HG02588 (cell line): ENCODE data around the gene SRGAP3.

Experiments
- ATAC-seq: cut with Tn5 transposase; IDR thresholded peaks from one replicate; pipeline ENCODE4 v1.9.1; 2021; ENCODE audit warnings: mild to moderate bottlenecking, moderate library complexity; ENCODE audit not compliant: unreplicated experiment

Gene SRGAP3

DNA sequence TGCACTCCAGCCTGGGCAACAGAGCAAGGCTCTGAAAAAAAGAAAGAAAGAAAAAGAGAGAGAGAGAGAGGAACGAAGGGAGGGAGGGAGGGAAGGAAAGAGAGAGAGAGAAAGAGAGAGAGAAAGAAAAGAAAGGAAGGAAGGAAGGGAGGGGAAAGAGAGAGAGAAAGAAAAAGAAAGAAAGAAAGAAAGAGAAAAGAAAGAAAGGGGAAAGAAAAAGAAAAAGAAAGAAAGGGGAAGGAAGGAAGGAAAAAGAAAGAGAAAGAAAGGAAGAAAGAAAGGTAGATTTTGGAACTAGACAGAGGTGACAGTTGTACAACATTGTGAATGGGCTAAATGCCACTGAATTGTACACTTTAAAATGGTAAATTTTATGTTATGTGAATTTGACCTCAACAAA is 5.3 kb upstream of the SRGAP3 start:
- no peak for ATAC-seq

- ATAC-seq = no peak
Observed at GRCh38 chr3:9253327-9253726, 3.9 kb upstream of the SRGAP3 start.

GRCh38 chr3:9251055-9251786 is 1.8 kb upstream of the SRGAP3 start:
- ATAC-seq = no peak

GRCh38 chr3:9250236-9250635 is 790 bp upstream of the SRGAP3 start:
- no peak for ATAC-seq

DNA sequence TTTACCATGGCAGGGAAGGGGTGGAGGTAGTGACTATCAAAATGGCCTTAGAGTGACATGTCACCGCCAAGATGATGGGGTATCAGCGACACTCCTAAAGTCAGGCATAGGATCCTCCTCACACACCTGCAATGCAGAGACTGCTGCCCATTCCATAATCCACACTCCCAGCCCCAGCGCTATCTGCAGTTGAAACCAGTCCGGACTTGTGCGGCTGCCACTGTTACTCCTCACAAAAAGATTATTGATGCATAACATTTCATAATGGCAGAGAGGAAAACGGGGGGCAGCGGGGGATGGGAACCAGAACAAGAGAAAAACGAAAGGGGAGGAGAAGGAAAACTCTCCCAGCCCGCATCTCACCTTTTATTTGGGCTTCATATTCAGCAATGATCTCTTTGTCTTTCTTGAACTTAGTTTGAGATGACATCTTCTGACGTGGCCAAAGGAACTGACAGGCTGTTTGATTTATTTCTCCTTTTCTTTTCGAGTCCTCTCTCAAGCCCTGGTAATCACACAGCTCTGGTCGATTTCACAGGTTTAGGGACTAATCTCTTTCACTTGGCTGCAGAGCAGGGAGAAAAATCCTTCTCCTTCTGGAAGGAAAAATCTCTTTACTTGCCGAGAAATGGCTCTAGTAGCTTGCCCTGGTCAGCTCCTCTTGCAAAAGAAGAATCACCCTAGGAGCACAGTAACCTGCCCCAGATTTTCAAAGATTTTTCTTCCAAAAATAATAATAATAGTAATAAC is 749 bp downstream of the SRGAP3 start:
- ATAC-seq = no peak

- ATAC-seq = no peak
Observed at GRCh38 chr3:9247941-9248521, 1.4 kb downstream of the SRGAP3 start.

DNA sequence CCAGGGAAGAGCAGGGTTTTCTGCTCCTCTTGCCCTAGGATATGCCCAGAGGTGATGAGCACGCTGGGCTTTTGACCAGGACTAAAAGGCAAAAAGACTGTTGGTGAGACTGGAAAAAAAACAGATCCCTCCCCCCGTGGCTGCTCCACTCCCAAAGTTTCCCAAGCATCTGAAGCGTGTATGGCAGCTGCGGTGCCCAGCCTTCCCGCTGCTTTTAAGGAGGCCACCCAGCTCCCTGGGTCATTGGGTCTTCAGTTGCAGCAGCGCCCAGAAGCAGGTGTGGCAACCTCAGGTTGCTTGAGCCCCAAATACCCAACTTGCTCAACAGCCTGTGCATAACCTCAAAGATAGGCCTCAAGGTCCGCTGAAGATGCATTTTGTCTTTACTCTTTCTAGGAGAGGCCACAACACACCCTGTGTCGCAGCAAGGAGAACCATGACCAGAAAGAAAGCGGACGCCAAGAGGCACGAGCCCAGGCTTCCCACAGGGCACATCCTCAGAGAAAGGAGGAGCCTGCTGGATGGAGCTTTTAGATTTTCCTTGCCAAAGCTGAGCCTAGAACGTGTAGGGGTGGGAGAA is 2.0 kb downstream of the SRGAP3 start:
- no peak for ATAC-seq

GRCh38 chr3:9246189-9246588 is 3.3 kb downstream of the SRGAP3 start:
- no peak for ATAC-seq

- ATAC-seq = no peak
Observed at GRCh38 chr3:9244495-9245183, 4.8 kb downstream of the SRGAP3 start.

DNA sequence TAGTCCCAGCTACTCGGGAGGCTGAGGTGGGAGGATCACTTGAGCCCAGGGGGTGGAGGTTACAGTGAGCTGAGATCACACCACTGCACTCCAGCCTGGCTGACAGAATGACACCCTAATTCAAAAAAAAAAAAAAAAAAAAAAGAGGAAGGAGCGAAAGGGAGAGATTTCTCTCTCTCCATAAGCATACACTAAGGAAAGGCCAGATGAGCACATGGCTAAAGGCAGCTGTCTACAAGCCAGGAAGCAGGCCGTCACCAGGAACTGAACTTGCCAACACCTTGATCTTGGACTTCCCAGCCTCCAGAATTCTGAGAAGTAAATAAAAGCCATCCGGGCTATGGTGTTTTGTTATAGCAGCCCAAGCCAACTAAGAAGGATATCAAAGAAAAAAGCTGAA is 7.5 kb downstream of the SRGAP3 start:
- no peak for ATAC-seq

DNA sequence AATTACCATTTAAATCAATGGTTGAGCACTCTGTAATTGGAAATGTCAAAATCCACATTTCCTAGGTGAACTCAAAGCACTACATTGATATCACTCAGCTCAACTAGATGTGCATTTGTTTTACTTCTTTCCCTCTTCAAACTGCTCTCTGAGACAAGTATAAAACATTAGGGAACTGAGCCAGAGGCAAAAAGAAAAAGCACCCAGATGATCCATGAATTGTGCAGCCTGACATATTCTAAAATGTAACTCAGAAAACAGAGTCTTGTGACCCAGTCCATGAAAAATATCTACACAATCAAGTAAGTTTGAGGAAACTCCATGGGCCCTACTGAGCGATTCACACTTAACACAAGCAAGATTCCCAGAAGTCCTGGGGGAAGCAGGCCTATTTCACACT is 9.8 kb downstream of the SRGAP3 start:
- ATAC-seq = no peak

- no peak for ATAC-seq
Observed at GRCh38 chr3:9238721-9239295, 10.6 kb downstream of the SRGAP3 start.

DNA sequence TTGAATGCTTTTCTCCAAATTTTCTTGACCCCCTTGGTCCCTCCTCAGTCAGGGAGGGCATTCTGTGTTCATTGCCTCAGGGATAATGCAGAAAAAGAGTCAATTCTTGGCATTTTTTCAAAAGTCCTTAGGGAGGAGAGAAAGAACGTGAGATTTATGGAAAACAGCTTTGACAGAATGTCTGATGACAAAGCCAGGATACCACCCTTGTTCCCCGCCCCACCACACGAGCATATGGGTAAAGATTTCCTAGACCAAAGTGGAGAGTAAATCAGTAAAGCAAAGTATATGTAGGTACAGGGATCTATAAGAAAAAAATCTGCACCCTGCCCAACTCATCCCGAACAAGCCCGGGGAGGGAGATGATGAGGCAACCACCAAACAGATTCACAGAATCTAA is 11.2 kb downstream of the SRGAP3 start:
- no peak for ATAC-seq

GRCh38 chr3:9233814-9234600 is 15.4 kb downstream of the SRGAP3 start:
- no peak for ATAC-seq

GRCh38 chr3:9233101-9233500 is 16.3 kb downstream of the SRGAP3 start:
- no peak for ATAC-seq

DNA sequence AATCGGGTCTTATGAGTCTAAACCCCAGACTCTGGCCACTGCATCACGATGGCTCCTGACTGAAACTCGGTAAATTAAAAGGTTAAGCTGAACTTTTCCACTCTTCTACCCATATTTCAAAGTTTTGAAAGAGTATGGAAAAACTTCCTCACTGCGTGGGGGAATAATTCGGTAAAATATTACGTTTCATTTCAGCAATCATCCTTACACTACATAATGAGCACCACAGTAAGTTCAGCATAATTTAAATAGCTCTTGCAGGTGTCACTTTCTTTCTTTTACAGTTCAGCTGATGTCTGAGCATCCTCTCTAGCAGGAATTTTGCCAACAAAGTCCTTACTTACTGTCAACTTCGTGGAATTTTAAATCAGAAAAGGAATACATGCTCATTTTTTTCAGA is 17.5 kb downstream of the SRGAP3 start:
- no peak for ATAC-seq

- no peak for ATAC-seq
Observed at GRCh38 chr3:9231471-9231870, 18.0 kb downstream of the SRGAP3 start.

GRCh38 chr3:9231006-9231405 is 18.4 kb downstream of the SRGAP3 start:
- ATAC-seq = no peak

DNA sequence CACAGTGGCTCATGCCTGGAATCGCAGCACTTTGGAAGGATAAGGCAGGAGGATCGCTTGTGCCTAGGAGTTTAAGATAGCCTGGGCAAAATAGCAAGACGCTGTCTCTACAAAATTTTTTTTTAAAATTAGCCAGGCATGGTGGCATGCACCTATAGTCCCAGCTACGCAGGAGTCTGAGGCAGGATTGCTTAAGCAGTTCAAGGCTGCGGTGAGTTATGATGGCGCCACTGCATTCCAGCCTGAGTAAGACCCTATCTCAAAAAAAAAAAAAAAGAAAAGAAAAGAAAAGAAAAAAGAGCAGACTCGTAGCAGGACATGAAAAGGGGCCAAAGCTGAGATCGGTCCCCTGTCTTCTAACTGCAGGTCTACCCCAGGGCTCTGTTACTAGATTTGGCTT is 18.9 kb downstream of the SRGAP3 start:
- ATAC-seq = no peak

DNA sequence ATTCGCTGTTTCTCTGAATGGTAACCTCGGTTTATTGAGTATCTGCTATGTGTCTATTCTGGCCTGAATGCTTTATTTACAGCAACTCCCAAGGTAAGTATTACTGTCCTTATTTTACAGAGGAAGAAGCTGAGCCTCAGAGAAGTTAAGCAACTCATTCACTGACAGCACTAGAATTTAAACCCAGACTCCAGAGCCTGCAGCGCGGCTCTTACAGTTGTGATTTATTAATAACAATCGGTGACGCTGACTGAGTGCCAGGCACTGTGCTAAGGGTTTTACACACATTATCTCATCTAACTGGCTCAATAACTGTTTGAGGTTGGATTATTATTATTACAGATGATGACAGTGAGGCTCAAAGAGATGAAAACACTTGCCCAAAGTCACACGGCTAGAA is 19.6 kb downstream of the SRGAP3 start:
- ATAC-seq = no peak
